Common myeloid progenitor, CD34-positive (primary cell): ENCODE results near the gene MTHFR.

Source experiments
- CTCF ChIA-PET: fragments of 350-600 bp; sonication (Branson Sonifier 250); formaldehyde crosslinking; loops from one replicate; lab custom pipeline; 2021; ENCODE audit warnings: antibody characterized with exemption; lab: Charles Lee
- POLR2A ChIA-PET: fragments of 350-600 bp; sonication (Branson Sonifier 250); formaldehyde crosslinking; loops from one replicate; lab custom pipeline; 2021; ENCODE audit warnings: antibody characterized with exemption; lab: Charles Lee
- DNase-seq, 3 donors: peaks; one replicate each; pipeline versions ENCODE4 v3.0.0 to v3.0.0-alpha.2; 2013
- H3K27ac ChIP-seq, 2 experiments: 1 replicate in 1 of 2; 2 replicates in 1 of 2; pipeline ENCODE4 v1.7.0; 2013; ENCODE audit warnings: inconsistent platforms in 2 of 2, low read length in 2 of 2, mild to moderate bottlenecking in 2 of 2, low read depth in 1 of 2, moderate library complexity in 1 of 2; ENCODE audit not compliant: severe bottlenecking in 2 of 2, insufficient read depth in 1 of 2, poor library complexity in 1 of 2
- H3K27me3 ChIP-seq, 5 experiments: replicated peaks in 2 of 5; 1 replicate in 3 of 5; 2 replicates in 2 of 5; pipeline versions ENCODE4 v1.6.1 to v1.7.0; 2013; ENCODE audit warnings: low read length in 4 of 5, mild to moderate bottlenecking in 2 of 5, moderate library complexity in 2 of 5, inconsistent platforms in 1 of 5; ENCODE audit not compliant: insufficient read depth in 5 of 5, control insufficient read depth in 4 of 5
- H3K36me3 ChIP-seq, 4 experiments: 1 replicate in 2 of 4; 2 replicates in 2 of 4; pipeline versions ENCODE4 v1.6.1 to v1.7.0; 2013; ENCODE audit warnings: low read length in 3 of 4, control low read depth in 1 of 4, mild to moderate bottlenecking in 1 of 4; ENCODE audit not compliant: control insufficient read depth in 4 of 4, insufficient read depth in 4 of 4
- H3K4me1 ChIP-seq, 4 experiments: 1 replicate in 3 of 4; 2 replicates in 1 of 4; pipeline versions ENCODE4 v1.6.1 to v1.7.1; 2013; ENCODE audit warnings: low read length in 3 of 4, mild to moderate bottlenecking in 3 of 4, control low read depth in 1 of 4, inconsistent platforms in 1 of 4, moderate library complexity in 1 of 4; ENCODE audit not compliant: control insufficient read depth in 4 of 4, insufficient read depth in 4 of 4; ENCODE audit errors: control extremely low read depth in 1 of 4
- H3K4me3 ChIP-seq, 7 experiments: 1 replicate in 4 of 7; 2 replicates in 3 of 7; pipeline versions ENCODE4 v1.5.1 to v1.7.0; 2013; ENCODE audit warnings: mild to moderate bottlenecking in 7 of 7, low read length in 6 of 7, moderate library complexity in 6 of 7, inconsistent platforms in 2 of 7, low read depth in 2 of 7, control low read depth in 1 of 7; ENCODE audit not compliant: insufficient read depth in 4 of 7, control insufficient read depth in 1 of 7; ENCODE audit errors: extremely low read depth in 1 of 7
- H3K9me3 ChIP-seq, 5 experiments: 1 replicate in 4 of 5; 2 replicates in 1 of 5; pipeline versions ENCODE4 v1.6.1 to v1.7.1; 2013; ENCODE audit warnings: low read length in 4 of 5, mild to moderate bottlenecking in 2 of 5, inconsistent platforms in 1 of 5, low read depth in 1 of 5, moderate library complexity in 1 of 5; ENCODE audit not compliant: control insufficient read depth in 4 of 5, insufficient read depth in 2 of 5; ENCODE audit errors: control extremely low read depth in 1 of 5
- WGBS: methylation state at CpG from one replicate; pipeline ENCODE4 v1.1.5; 2013; ENCODE audit not compliant: insufficient coverage; 5-methylcytosine and 5-hydroxymethylcytosine counted together

MTHFR gene

GRCh38 chr1:11759791-11760190 is 46.0 kb downstream of the MTHFR start:
- ChIA-PET POLR2A (no interaction called here), CTCF (no interaction called here)
- Histone ChIP-seq H3K27me3 (peaks cover 0 to 20% (median 3%) of the 10 kb centered on the region in 5 experiments), H3K4me3 (no peak overlapping the region), H3K27ac (no peak overlapping the region), H3K36me3 (no peaks in the 10 kb centered on the region), H3K9me3 (peaks cover 0 to 2% (median 0%) of the 10 kb centered on the region in 5 experiments), H3K4me1 (peaks cover 0 to 6% (median 4%) of the 10 kb centered on the region in 4 experiments)
- DNase-seq = no peak
- WGBS = 90% methylated on average over 2 of the region's 4 CpGs

GRCh38 chr1:11757047-11757446 is 48.7 kb downstream of the MTHFR start:
- H3K9me3 ChIP-seq = peaks cover 0 to 2% (median 0%) of the 10 kb centered on the region in 5 experiments
- DNase-seq = no peak
- no peak overlapping the region for H3K4me3 ChIP-seq
- peaks cover 0 to 4% (median 4%) of the 10 kb centered on the region in 4 experiments for H3K4me1 ChIP-seq
- ChIA-PET CTCF (interaction anchor here (1.1 to 3.4 kb wide), 3 partner anchors 22 to 47 kb away, joined by 3 to 8 read pairs (median 3); no protein-coding TSS in a partner anchor), POLR2A (no interaction called here)
- no peaks in the 10 kb centered on the region for H3K36me3 ChIP-seq
- peaks cover 0 to 11% (median 3%) of the 10 kb centered on the region in 5 experiments for H3K27me3 ChIP-seq
- no CpG with 5 or more reads among the region's 1 CpG for WGBS
- no peak overlapping the region for H3K27ac ChIP-seq

GRCh38 chr1:11753555-11754208 is 52.1 kb downstream of the MTHFR start:
- peaks cover 0 to under 1% (median 0%) of the 10 kb centered on the region in 4 experiments for H3K4me1 ChIP-seq
- CTCF ChIA-PET = interaction anchor here (0.6 to 1.2 kb wide), 3 partner anchors 10 to 58 kb away, joined by 3 read pairs; no protein-coding TSS in a partner anchor
- H3K27me3 ChIP-seq = no peaks in the 10 kb centered on the region
- H3K27ac ChIP-seq = no peak overlapping the region
- POLR2A ChIA-PET = no interaction called here
- 93% methylated on average over 5 of the region's 7 CpGs for WGBS
- H3K4me3 ChIP-seq = no peak overlapping the region
- H3K9me3 ChIP-seq = peaks cover 0 to 2% (median 0%) of the 10 kb centered on the region in 5 experiments
- no peak for DNase-seq
- peaks cover 2 to 21% (median 13%) of the 10 kb centered on the region in 4 experiments for H3K36me3 ChIP-seq

GRCh38 chr1:11752359-11753088 is 53.2 kb downstream of the MTHFR start:
- Histone ChIP-seq H3K4me1 (peaks cover 0 to 3% (median 0%) of the 10 kb centered on the region in 4 experiments), H3K27me3 (no peaks in the 10 kb centered on the region), H3K4me3 (no peak overlapping the region), H3K27ac (no peak overlapping the region), H3K36me3 (peaks cover 2 to 29% (median 16%) of the 10 kb centered on the region in 4 experiments), H3K9me3 (peaks cover 0 to 2% (median 0%) of the 10 kb centered on the region in 5 experiments)
- 94% methylated on average over 9 of the region's 17 CpGs for WGBS
- DNase-seq = no peak
- CTCF ChIA-PET = interaction anchor here (0.7 kb wide), 1 partner anchor 22 kb away, joined by 3 read pairs; no protein-coding TSS in a partner anchor
- POLR2A ChIA-PET = no interaction called here

DNA sequence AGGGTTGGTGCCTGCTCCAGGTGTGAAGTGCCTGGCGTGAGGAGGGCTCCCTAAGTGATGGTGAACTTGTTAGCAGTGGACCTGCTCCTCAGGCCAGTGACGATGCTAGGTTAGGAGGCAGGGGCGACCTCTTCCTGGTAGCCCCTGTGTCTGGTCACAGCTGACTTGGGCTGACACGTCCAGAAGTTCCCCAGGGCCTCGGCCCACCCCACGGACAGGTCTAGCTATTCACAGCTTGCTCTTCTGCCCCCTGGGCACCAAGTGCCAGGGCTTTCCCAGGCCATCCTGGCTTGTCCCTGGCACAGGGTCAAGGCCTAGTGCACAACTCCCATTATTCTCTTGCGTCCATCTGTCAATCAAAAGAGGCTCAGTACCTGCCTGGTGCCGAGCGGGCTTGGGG is 54.7 kb downstream of the MTHFR start:
- peaks cover 2 to 29% (median 22%) of the 10 kb centered on the region in 4 experiments for H3K36me3 ChIP-seq
- 97% methylated on average over 9 of the region's 9 CpGs for WGBS
- no peak overlapping the region for H3K4me3 ChIP-seq
- H3K27me3 ChIP-seq = no peaks in the 10 kb centered on the region
- no peak overlapping the region for H3K27ac ChIP-seq
- DNase-seq = no peak
- ChIA-PET CTCF (interaction anchor here (1.7 kb wide), 1 partner anchor 32 kb away, joined by 6 read pairs; no protein-coding TSS in a partner anchor), POLR2A (no interaction called here)
- peaks cover 0 to 3% (median 0%) of the 10 kb centered on the region in 4 experiments for H3K4me1 ChIP-seq
- no peaks in the 10 kb centered on the region for H3K9me3 ChIP-seq

DNA sequence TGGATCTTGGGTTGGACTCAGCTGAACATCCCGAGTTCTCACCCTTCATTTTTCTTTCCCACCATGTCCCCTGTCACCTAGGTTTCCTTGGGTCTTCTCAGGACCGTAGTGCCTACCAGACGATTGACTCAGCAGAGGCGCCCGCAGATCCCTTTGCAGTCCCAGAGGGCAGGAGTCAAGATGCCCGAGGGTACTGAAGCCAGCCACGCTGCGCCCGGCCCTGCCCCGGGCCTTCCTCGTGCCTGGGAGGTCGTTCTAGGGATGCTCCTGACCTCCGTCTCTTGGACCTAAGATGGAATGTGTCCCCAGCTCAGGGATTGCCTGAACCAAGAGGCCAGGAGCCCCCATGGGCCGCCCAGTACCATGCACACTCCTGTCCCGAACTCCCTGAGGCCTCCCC is 55.8 kb downstream of the MTHFR start:
- Histone ChIP-seq H3K27ac (no peak overlapping the region), H3K27me3 (no peaks in the 10 kb centered on the region), H3K9me3 (no peaks in the 10 kb centered on the region), H3K36me3 (peaks cover 2 to 35% (median 27%) of the 10 kb centered on the region in 4 experiments), H3K4me3 (no peak overlapping the region), H3K4me1 (peaks cover 0 to 6% (median 0%) of the 10 kb centered on the region in 4 experiments)
- no peak for DNase-seq
- ChIA-PET CTCF (interaction anchor here (1.2 to 2.5 kb wide), 8 partner anchors 9 to 107 kb away, joined by 3 to 13 read pairs (median 5); partner anchors contain the start of gene FBXO6), POLR2A (interaction anchor here (0.6 kb wide), 1 partner anchor 133 kb away, joined by 3 read pairs; no protein-coding TSS in a partner anchor)
- 95% methylated on average over 13 of the region's 15 CpGs for WGBS
